D721Med (cell line): ENCODE data around the gene PRKCSH.
A peak's percentile ranks its signal among the peaks of the same experiment; 100 is the strongest.

Experiments used
- DNase-seq: peaks from one replicate; pipeline ENCODE4 v3.0.0; 2011; ENCODE audit warnings: low spot score; ENCODE audit not compliant: insufficient read length
- FAIRE-seq: peaks from 2 replicates; lab custom pipeline; 2011; peaks lifted over from hg19 to GRCh38; lab: Jason Lieb, UNC
- CTCF ChIP-seq: IDR thresholded peaks from 2 replicates; pipeline ENCODE4 v1.5.1; 2012; ENCODE audit warnings: mild to moderate bottlenecking, control low read depth; ENCODE audit not compliant: insufficient read depth; ENCODE audit errors: missing control alignments

PRKCSH gene

GRCh38 chr19:11475861-11476260, 40.4 kb downstream of the PRKCSH start:
- FAIRE-seq, result no peak
- no peak for DNase-seq
- TF ChIP-seq CTCF, result no peak

- DNase-seq (peak; percentile 76), FAIRE-seq (no peak)
- TF ChIP-seq CTCF, result no peak
These were observed 43.0 kb downstream of the PRKCSH start for GRCh38 chr19:11478167-11479089.

- DNase-seq (peak; percentile 85), FAIRE-seq (no peak)
- TF ChIP-seq CTCF, result no peak
These were observed 43.9 kb downstream of the PRKCSH start for GRCh38 chr19:11479090-11479897.

- no peak for DNase-seq
- no peak for FAIRE-seq
- TF ChIP-seq CTCF, result no peak
These were observed 44.7 kb downstream of the PRKCSH start for GRCh38 chr19:11479898-11480714.

- DNase-seq (peak; percentile 62), FAIRE-seq (no peak)
- no peak for TF ChIP-seq CTCF
These were observed 45.5 kb downstream of the PRKCSH start, which contains the start of gene ELAVL3 for GRCh38 chr19:11480715-11481533. Gene ELAVL3 (minus strand): TSS chr19:11481046. CDS start chr19:11480608, 438 bp downstream.
